ENCODE results near the gene MYB. TPM values are rescaled to one million over a fixed set of nuclear protein-coding genes. Genes with fewer than 3 reads are reported as not detected.

Gene MYB
- total and polyA plus RNA-seq, 2 of the 8 experiments (the other 6 are each of a cell fraction or from before 2014, with no cell fraction given): 4.0 to 7.6 TPM

GRCh38 chr6:135180542-135181332 is at the start of gene MYB (continued):
- TF ChIP-seq USF2 (IDR thresholded peaks at IDR 0.05; ENCODE audit: low read length): no peak
- TF ChIP-seq POLR2A (IDR thresholded peaks at IDR 0.05; ENCODE audit: control extremely low read depth in 1 of 2, low read depth in 2 of 2, low read length in 2 of 2): peak; percentile 36 to 43; a peak in 2 of 3 replicates
- TF ChIP-seq POLR2AphosphoS5 (IDR thresholded peaks at IDR 0.05; ENCODE audit: low read depth, low read length): peak; percentile 18; the same call in 1 of the 2 replicates
- peak; percentile 68 for TF ChIP-seq ASH2L (IDR thresholded peaks at IDR 0.05; ENCODE audit: low read length)

Data from H1 (cell line).